Effector memory CD4-positive, alpha-beta T cell (primary cell): Measurements from ENCODE around the gene GBE1.

ENCODE experiments used
- DNase-seq, 3 donors: peaks; one replicate each; pipeline ENCODE4 v3.0.0-alpha.2; 2020
- H3K27ac ChIP-seq: 2 replicates; pipeline ENCODE4 v1.7.0; 2013; ENCODE audit warnings: mild to moderate bottlenecking, low read length, moderate library complexity; ENCODE audit not compliant: insufficient read depth, poor library complexity, severe bottlenecking
- H3K27me3 ChIP-seq: replicated peaks from 2 replicates; pipeline ENCODE4 v1.7.0; 2013; ENCODE audit warnings: mild to moderate bottlenecking, low read length; ENCODE audit not compliant: insufficient read depth, control insufficient read depth, poor library complexity, severe bottlenecking
- H3K36me3 ChIP-seq: 2 replicates; pipeline ENCODE4 v1.7.0; 2013; ENCODE audit warnings: mild to moderate bottlenecking, low read length, moderate library complexity; ENCODE audit not compliant: control insufficient read depth, insufficient read depth
- H3K4me1 ChIP-seq: 2 replicates; pipeline ENCODE4 v1.7.0; 2013; ENCODE audit warnings: low read length, mild to moderate bottlenecking; ENCODE audit not compliant: control insufficient read depth, insufficient read depth, poor library complexity, severe bottlenecking
- H3K4me3 ChIP-seq: 2 replicates; pipeline ENCODE4 v1.7.0; 2013; ENCODE audit warnings: low read length, low read depth, mild to moderate bottlenecking; ENCODE audit not compliant: insufficient read depth, poor library complexity, severe bottlenecking
- H3K9me3 ChIP-seq: 2 replicates; pipeline ENCODE4 v1.7.0; 2013; ENCODE audit warnings: mild to moderate bottlenecking, low read length, moderate library complexity; ENCODE audit not compliant: control insufficient read depth

The GBE1 gene

DNA sequence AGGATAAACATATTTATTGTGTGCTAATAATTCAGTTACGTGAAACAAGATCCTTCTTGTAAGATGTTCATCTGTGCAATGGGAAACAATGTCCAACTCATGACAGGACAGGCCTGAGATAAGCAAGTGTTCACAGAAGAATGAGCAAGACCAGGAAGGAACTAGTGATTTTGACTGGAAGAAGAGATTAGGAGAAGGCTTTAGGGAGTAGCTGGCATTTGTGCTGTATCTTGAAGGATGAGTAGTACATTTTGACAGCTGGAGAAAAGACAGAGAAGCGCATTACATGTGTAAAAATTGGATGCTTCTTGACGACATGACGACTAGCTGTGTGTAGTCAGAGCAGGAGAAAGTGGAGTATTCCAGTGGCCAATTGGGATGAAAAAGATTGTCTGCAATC lies 48.4 kb downstream of the GBE1 start:
- H3K4me3 ChIP-seq, result no peak overlapping the region
- H3K9me3 ChIP-seq, result no peaks in the 10 kb centered on the region
- DNase-seq, result no peak
- H3K27ac ChIP-seq, result no peak overlapping the region
- no peaks in the 10 kb centered on the region for H3K36me3 ChIP-seq
- H3K27me3 ChIP-seq, result no peaks in the 10 kb centered on the region
- no peaks in the 10 kb centered on the region for H3K4me1 ChIP-seq

DNA sequence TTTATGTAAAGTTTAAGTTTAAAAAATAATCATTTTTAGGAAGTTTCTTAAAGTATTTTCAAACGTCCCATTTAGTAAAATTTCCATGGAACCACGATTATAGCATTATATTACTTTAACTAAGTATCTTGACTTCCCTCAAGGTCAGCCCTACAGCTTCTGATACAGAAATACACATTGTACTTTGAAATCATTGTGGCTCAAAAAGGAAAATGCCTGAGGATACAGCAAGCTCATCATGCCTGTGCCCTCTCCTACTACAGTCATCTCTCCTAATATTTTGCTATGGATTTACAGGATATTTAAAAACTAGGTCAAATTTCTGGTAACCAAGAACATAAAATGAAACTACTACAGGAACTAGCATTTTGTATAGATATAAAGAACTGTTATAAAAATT lies 51.8 kb downstream of the GBE1 start:
- Histone ChIP-seq H3K4me3 (no peak overlapping the region), H3K27me3 (no peaks in the 10 kb centered on the region), H3K36me3 (no peaks in the 10 kb centered on the region), H3K4me1 (no peaks in the 10 kb centered on the region), H3K27ac (no peak overlapping the region), H3K9me3 (no peaks in the 10 kb centered on the region)
- no peak for DNase-seq

DNA sequence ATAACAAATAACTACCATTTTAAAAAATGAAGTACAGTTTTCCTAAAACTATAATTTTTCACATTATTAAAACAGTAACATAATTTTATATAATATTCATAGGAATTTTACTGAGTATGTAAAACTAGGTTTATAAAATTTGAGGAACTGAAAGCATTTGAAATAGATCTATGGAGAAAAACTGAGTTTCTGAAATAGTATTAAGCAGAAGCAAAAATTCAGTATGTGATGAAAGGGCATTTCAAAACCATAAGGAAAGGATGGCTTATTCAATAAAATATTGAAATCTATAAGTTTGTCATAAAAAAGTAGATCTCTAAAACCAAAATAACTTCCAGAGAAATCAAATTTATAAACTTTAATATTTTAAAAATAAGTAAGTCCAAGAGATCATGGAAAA lies 53.4 kb downstream of the GBE1 start:
- Histone ChIP-seq H3K9me3 (no peaks in the 10 kb centered on the region), H3K27me3 (no peaks in the 10 kb centered on the region), H3K4me1 (no peaks in the 10 kb centered on the region), H3K4me3 (no peak overlapping the region), H3K27ac (no peak overlapping the region), H3K36me3 (no peaks in the 10 kb centered on the region)
- DNase-seq, result no peak

DNA sequence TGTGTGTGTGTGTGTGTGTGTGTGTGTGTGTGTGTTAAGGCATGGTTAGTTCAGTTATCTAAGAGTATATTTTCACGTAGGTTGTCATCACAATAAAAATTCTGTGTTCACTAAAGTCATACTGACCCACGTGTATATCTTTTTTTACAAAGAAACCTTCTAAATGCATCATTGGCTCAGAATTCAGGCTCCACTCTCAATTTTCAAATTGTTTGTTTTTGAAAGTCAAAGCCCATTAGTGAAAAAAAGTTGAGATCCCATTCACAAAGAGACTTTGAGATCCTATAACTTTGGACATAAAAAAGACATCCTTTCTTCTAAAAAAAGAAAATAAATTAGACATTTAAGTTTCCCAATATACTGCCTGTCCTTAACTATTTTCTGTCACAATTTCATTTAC lies 59.3 kb downstream of the GBE1 start:
- no peaks in the 10 kb centered on the region for H3K27me3 ChIP-seq
- H3K36me3 ChIP-seq, result no peaks in the 10 kb centered on the region
- no peak overlapping the region for H3K4me3 ChIP-seq
- no peak overlapping the region for H3K27ac ChIP-seq
- no peaks in the 10 kb centered on the region for H3K4me1 ChIP-seq
- no peaks in the 10 kb centered on the region for H3K9me3 ChIP-seq
- DNase-seq, result no peak

DNA sequence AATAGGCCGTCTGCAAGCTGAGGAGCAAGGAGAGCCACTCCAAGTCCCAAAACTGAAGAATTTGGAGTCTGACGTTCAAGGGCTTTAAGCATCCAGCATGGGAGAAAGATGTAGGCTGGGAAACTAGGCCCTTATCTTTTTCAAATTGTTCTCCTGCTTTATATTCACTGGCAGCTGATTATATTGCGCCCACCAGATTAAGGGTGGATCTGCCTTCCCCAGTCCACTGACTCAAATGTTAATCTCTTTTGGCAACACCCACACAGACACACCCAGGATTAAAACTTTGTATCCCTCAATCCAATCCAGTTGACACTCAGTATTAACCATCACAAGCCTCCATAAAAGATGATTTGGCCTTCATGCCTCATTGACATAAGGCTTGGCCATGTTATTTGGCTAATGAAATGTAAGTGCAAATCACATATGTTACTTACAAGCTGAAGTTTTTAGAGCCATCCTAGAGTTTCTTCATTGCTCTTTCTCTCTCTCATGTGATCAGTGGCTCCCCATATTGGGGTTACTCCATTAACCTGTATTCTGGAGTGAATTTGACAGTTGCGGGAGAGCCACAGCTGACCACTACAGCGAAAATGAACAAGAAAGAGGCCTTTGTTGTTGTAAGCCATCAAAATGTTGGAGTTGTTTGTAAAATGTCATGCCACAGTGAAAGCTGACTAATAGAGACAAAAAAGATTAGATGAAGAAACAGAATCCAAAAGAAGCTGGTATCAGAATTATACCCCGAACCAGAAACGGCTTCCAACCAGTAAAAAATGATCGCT lies 61.7 kb downstream of the GBE1 start:
- H3K9me3 ChIP-seq, result no peaks in the 10 kb centered on the region
- no peak overlapping the region for H3K4me3 ChIP-seq
- DNase-seq, result no peak
- H3K27me3 ChIP-seq, result no peaks in the 10 kb centered on the region
- no peaks in the 10 kb centered on the region for H3K36me3 ChIP-seq
- H3K27ac ChIP-seq, result no peak overlapping the region
- H3K4me1 ChIP-seq, result no peaks in the 10 kb centered on the region

DNA sequence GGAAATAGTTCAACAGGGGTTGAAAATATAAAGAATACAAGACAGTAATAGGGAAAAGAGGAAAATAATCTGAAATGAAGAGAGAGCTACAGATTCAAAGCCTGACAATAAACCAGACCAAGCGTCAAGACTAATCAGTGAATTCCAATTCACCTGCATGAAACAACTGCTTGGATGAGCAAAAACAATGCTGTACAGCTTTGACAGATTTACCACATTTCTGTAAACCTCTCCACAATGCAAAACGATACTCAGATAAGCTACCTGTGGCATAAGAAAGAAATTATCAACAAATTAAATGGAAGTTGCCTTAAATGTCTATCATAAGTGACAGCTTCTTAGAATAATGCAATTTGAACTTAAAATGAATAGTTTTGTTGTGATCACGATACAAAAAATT lies 65.4 kb downstream of the GBE1 start:
- no peaks in the 10 kb centered on the region for H3K4me1 ChIP-seq
- no peak for DNase-seq
- H3K27me3 ChIP-seq, result no peaks in the 10 kb centered on the region
- H3K27ac ChIP-seq, result no peak overlapping the region
- H3K36me3 ChIP-seq, result no peaks in the 10 kb centered on the region
- H3K9me3 ChIP-seq, result no peaks in the 10 kb centered on the region
- H3K4me3 ChIP-seq, result no peak overlapping the region

DNA sequence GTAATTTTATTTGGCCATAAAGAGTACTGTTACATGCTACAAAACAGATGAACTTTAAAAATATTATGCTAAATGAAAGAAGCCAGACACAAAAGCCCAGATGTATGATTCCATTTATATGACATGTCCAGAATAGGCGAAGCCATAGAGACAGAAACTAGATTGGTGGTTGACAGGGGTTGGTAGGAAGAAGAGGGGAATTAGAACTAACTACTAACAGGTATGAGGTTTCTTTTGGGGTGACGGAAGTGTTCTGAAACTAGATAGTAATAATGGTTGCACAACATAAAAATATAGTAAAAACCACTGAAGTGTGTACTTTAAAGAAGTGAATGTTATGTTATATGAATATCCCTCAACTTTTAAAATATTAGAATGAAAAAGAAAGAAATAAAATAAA lies 66.1 kb downstream of the GBE1 start:
- no peaks in the 10 kb centered on the region for H3K9me3 ChIP-seq
- no peak overlapping the region for H3K27ac ChIP-seq
- H3K4me3 ChIP-seq, result no peak overlapping the region
- no peaks in the 10 kb centered on the region for H3K27me3 ChIP-seq
- H3K4me1 ChIP-seq, result no peaks in the 10 kb centered on the region
- H3K36me3 ChIP-seq, result no peaks in the 10 kb centered on the region
- DNase-seq, result no peak

DNA sequence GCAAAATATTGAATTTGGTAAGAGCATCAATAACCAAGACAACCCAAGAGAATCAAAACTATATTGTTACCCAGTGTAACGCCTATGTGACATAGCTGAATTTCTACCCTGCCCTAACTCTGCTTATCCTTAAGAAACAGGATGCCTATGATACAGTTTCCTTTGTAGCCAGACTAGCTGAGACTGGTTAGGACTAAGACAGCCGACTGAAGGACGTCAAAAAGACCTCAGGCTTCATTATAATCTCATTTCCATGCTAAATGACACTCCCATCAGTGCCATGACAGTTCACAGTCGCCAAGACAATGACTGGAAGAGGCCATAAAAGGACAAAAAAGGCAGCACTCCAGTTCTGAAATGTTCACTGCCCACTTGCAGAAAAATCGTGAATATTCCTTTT lies 66.8 kb downstream of the GBE1 start:
- no peaks in the 10 kb centered on the region for H3K27me3 ChIP-seq
- no peaks in the 10 kb centered on the region for H3K9me3 ChIP-seq
- H3K27ac ChIP-seq, result no peak overlapping the region
- no peaks in the 10 kb centered on the region for H3K36me3 ChIP-seq
- H3K4me3 ChIP-seq, result no peak overlapping the region
- no peaks in the 10 kb centered on the region for H3K4me1 ChIP-seq
- no peak for DNase-seq

DNA sequence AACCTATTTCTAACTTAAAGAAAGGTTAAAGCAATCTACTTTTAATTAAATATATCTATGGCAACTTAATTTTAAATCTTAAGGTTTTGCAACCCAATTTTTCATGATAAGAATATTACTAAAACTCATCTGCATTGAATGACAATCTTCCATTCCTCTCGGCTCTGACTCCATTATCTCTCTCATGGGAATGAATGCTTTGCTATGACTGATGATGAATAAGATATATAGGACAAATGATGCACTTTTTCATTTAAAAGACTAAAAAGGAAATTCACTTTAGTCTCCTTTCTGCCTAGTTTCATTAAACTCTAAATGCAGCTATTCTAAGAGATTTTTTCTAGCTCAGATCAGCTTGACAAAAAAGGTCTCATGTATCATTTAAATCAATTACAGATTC lies 68.7 kb downstream of the GBE1 start:
- no peak overlapping the region for H3K4me3 ChIP-seq
- DNase-seq, result no peak
- no peaks in the 10 kb centered on the region for H3K27me3 ChIP-seq
- no peak overlapping the region for H3K27ac ChIP-seq
- no peaks in the 10 kb centered on the region for H3K9me3 ChIP-seq
- no peaks in the 10 kb centered on the region for H3K4me1 ChIP-seq
- H3K36me3 ChIP-seq, result no peaks in the 10 kb centered on the region

DNA sequence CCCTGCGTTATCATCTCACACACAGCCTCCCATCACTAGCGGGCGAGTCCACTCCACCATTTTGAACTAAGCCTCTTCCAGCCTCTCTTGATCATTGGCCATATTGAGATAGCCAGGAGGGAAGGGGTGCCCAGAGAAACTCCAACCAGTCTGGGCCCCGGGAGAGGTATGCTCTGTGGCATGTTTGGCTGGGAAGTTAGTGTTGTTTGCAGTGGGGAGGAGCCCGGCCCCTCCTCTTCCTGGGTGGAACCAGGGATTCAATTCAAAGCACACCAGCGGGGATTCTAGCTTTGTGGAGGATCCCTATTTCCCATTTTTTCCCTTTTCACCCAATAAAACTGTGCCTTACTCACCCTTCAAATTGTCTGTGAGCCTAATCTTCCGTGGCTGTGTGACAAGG lies 71.8 kb downstream of the GBE1 start:
- H3K4me3 ChIP-seq, result no peak overlapping the region
- H3K9me3 ChIP-seq, result no peaks in the 10 kb centered on the region
- H3K27ac ChIP-seq, result no peak overlapping the region
- H3K36me3 ChIP-seq, result no peaks in the 10 kb centered on the region
- H3K27me3 ChIP-seq, result no peaks in the 10 kb centered on the region
- no peak for DNase-seq
- no peaks in the 10 kb centered on the region for H3K4me1 ChIP-seq
